ENCODE measurements around the gene LSAMP. TPM values are rescaled to one million over a fixed set of nuclear protein-coding genes. Genes with fewer than 3 reads are reported as not detected.

The LSAMP gene
- total RNA-seq, 1 experiment from 2014 or later, result not detected

- DNase-seq (ENCODE audit: low read depth), result peak; percentile 94
- in situ Hi-C loops (cut with HindIII; ENCODE audit: low pct_unique_long_range_greater_than_20kb, low sequenced_read_pairs), result no loop called here
Observed at GRCh38 chr3:116059421-116060096, 385.7 kb downstream of the LSAMP start.

- no peak for DNase-seq (ENCODE audit: low read depth)
- in situ Hi-C loops (cut with HindIII; ENCODE audit: low pct_unique_long_range_greater_than_20kb, low sequenced_read_pairs), result no loop called here
Observed at GRCh38 chr3:116058844-116059243, 386.4 kb downstream of the LSAMP start.

GRCh38 chr3:116057400-116058006 is 387.8 kb downstream of the LSAMP start:
- in situ Hi-C loops (cut with HindIII; ENCODE audit: low pct_unique_long_range_greater_than_20kb, low sequenced_read_pairs), result no loop called here
- DNase-seq (ENCODE audit: low read depth), result peak; percentile 77

GRCh38 chr3:116056280-116056679 is 389.0 kb downstream of the LSAMP start:
- DNase-seq (ENCODE audit: low read depth), result no peak
- in situ Hi-C loops (cut with HindIII; ENCODE audit: low pct_unique_long_range_greater_than_20kb, low sequenced_read_pairs), result no loop called here

- in situ Hi-C loops (cut with HindIII; ENCODE audit: low pct_unique_long_range_greater_than_20kb, low sequenced_read_pairs), result no loop called here
- DNase-seq (ENCODE audit: low read depth), result no peak
Observed at GRCh38 chr3:116053017-116053416, 392.3 kb downstream of the LSAMP start.

GRCh38 chr3:116052602-116053001 is 392.7 kb downstream of the LSAMP start:
- in situ Hi-C loops (cut with HindIII; ENCODE audit: low pct_unique_long_range_greater_than_20kb, low sequenced_read_pairs), result no loop called here
- DNase-seq (ENCODE audit: low read depth), result no peak

- in situ Hi-C loops (cut with HindIII; ENCODE audit: low pct_unique_long_range_greater_than_20kb, low sequenced_read_pairs), result no loop called here
Observed at GRCh38 chr3:116051586-116051985, 393.7 kb downstream of the LSAMP start.

GRCh38 chr3:116051040-116051439 is 394.2 kb downstream of the LSAMP start:
- DNase-seq (ENCODE audit: low read depth), result no peak
- in situ Hi-C loops (cut with HindIII; ENCODE audit: low pct_unique_long_range_greater_than_20kb, low sequenced_read_pairs), result no loop called here

More at GRCh38 chr3:116051586-116051985, 393.7 kb downstream of the LSAMP start:
- no peak for DNase-seq (ENCODE audit: low read depth)

- no peak for DNase-seq (ENCODE audit: low read depth)
- in situ Hi-C loops (cut with HindIII; ENCODE audit: low pct_unique_long_range_greater_than_20kb, low sequenced_read_pairs), result no loop called here
Observed at GRCh38 chr3:116050311-116050915, 394.9 kb downstream of the LSAMP start.

GRCh38 chr3:116048991-116049390 is 396.3 kb downstream of the LSAMP start:
- in situ Hi-C loops (cut with HindIII; ENCODE audit: low pct_unique_long_range_greater_than_20kb, low sequenced_read_pairs), result no loop called here
- no peak for DNase-seq (ENCODE audit: low read depth)

GRCh38 chr3:116046350-116046749 is 398.9 kb downstream of the LSAMP start:
- no peak for DNase-seq (ENCODE audit: low read depth)
- in situ Hi-C loops (cut with HindIII; ENCODE audit: low pct_unique_long_range_greater_than_20kb, low sequenced_read_pairs), result no loop called here

- in situ Hi-C loops (cut with HindIII; ENCODE audit: low pct_unique_long_range_greater_than_20kb, low sequenced_read_pairs), result no loop called here
- no peak for DNase-seq (ENCODE audit: low read depth)
Observed at GRCh38 chr3:116045314-116045713, 400.0 kb downstream of the LSAMP start.

- in situ Hi-C loops (cut with HindIII; ENCODE audit: low pct_unique_long_range_greater_than_20kb, low sequenced_read_pairs), result no loop called here
- no peak for DNase-seq (ENCODE audit: low read depth)
Observed at GRCh38 chr3:116040152-116040551, 405.1 kb downstream of the LSAMP start.

GRCh38 chr3:116039651-116039985 is 405.7 kb downstream of the LSAMP start:
- in situ Hi-C loops (cut with HindIII; ENCODE audit: low pct_unique_long_range_greater_than_20kb, low sequenced_read_pairs), result no loop called here
- DNase-seq (ENCODE audit: low read depth), result no peak

- in situ Hi-C loops (cut with HindIII; ENCODE audit: low pct_unique_long_range_greater_than_20kb, low sequenced_read_pairs), result no loop called here
- DNase-seq (ENCODE audit: low read depth), result no peak
Observed at GRCh38 chr3:116038968-116039650, 406.2 kb downstream of the LSAMP start.

- no peak for DNase-seq (ENCODE audit: low read depth)
- in situ Hi-C loops (cut with HindIII; ENCODE audit: low pct_unique_long_range_greater_than_20kb, low sequenced_read_pairs), result no loop called here
Observed at GRCh38 chr3:116037954-116038911, 407.1 kb downstream of the LSAMP start.

- in situ Hi-C loops (cut with HindIII; ENCODE audit: low pct_unique_long_range_greater_than_20kb, low sequenced_read_pairs), result no loop called here
- no peak for DNase-seq (ENCODE audit: low read depth)
Observed at GRCh38 chr3:116035429-116035828, 409.9 kb downstream of the LSAMP start.

GRCh38 chr3:116034794-116035193 is 410.5 kb downstream of the LSAMP start:
- in situ Hi-C loops (cut with HindIII; ENCODE audit: low pct_unique_long_range_greater_than_20kb, low sequenced_read_pairs), result no loop called here
- no peak for DNase-seq (ENCODE audit: low read depth)
